H9 (cell line): ENCODE measurements around the gene KRTAP1-3. TPM values are rescaled to one million over a fixed set of nuclear protein-coding genes. Genes with fewer than 3 reads are reported as not detected.

Source experiments
- DNase-seq: peaks from one replicate; pipeline ENCODE4 v3.0.0-alpha.2; 2017
- H2AFZ ChIP-seq: one replicate; pipeline ENCODE4 v1.6.1; 2013; ENCODE audit warnings: mild to moderate bottlenecking, low read length, control low read depth, moderate library complexity
- H2AK5ac ChIP-seq: 2 replicates; pipeline ENCODE4 v1.6.1; 2013; ENCODE audit warnings: low read length, control low read depth, mixed read lengths; ENCODE audit not compliant: insufficient read length
- H2BK120ac ChIP-seq: one replicate; pipeline ENCODE4 v1.6.1; 2013; ENCODE audit warnings: low read depth, mild to moderate bottlenecking, low read length, control low read depth, inconsistent platforms; ENCODE audit not compliant: poor library complexity, severe bottlenecking
- H2BK12ac ChIP-seq: 2 replicates; pipeline ENCODE4 v1.6.1; 2013; ENCODE audit warnings: low read length, control low read depth, mixed read lengths, low read depth; ENCODE audit not compliant: insufficient read length
- H2BK15ac ChIP-seq: 2 replicates; pipeline ENCODE4 v1.6.1; 2013; ENCODE audit warnings: low read depth, low read length, control low read depth
- H2BK20ac ChIP-seq: one replicate; pipeline ENCODE4 v1.6.1; 2013; ENCODE audit warnings: low read depth, mild to moderate bottlenecking, low read length, control low read depth, inconsistent platforms; ENCODE audit not compliant: poor library complexity, severe bottlenecking
- H2BK5ac ChIP-seq: 2 replicates; pipeline ENCODE4 v1.6.1; 2013; ENCODE audit warnings: low read length, control low read depth, mixed read lengths; ENCODE audit not compliant: insufficient read length
- H3K14ac ChIP-seq: 2 replicates; pipeline ENCODE4 v1.6.1; 2013; ENCODE audit warnings: low read length, control low read depth; ENCODE audit not compliant: insufficient read depth
- H3K18ac ChIP-seq: 2 replicates; pipeline ENCODE4 v1.6.1; 2013; ENCODE audit warnings: low read depth, mild to moderate bottlenecking, mixed read lengths, low read length, control low read depth; ENCODE audit not compliant: insufficient read length
- H3K23ac ChIP-seq: 2 replicates; pipeline ENCODE4 v1.6.1; 2013; ENCODE audit warnings: low read length, control low read depth, mixed read lengths, low read depth; ENCODE audit not compliant: insufficient read length
- H3K23me2 ChIP-seq: 2 replicates; pipeline ENCODE4 v1.6.1; 2013; ENCODE audit warnings: low read depth, mild to moderate bottlenecking, mixed read lengths, low read length, control low read depth; ENCODE audit not compliant: insufficient read length, poor library complexity, severe bottlenecking
- H3K27ac ChIP-seq: 2 replicates; pipeline ENCODE4 v1.5.1; 2013; ENCODE audit warnings: low read length, control low read depth, mixed read lengths, low read depth; ENCODE audit not compliant: insufficient read length
- H3K27me3 ChIP-seq: 2 replicates; pipeline ENCODE4 v1.6.1; 2013; ENCODE audit warnings: low read length, control low read depth, inconsistent platforms; ENCODE audit not compliant: insufficient read depth
- H3K4ac ChIP-seq: 2 replicates; pipeline ENCODE4 v1.6.1; 2013; ENCODE audit warnings: low read depth, mild to moderate bottlenecking, control low read depth, inconsistent platforms, low read length, moderate library complexity
- H3K4me1 ChIP-seq: 2 replicates; pipeline ENCODE4 v1.6.1; 2013; ENCODE audit warnings: low read length, control low read depth, inconsistent platforms; ENCODE audit not compliant: insufficient read depth
- H3K4me2 ChIP-seq: 2 replicates; pipeline ENCODE4 v1.6.1; 2013; ENCODE audit warnings: low read length, control low read depth, mixed read lengths; ENCODE audit not compliant: insufficient read length, insufficient read depth
- H3K56ac ChIP-seq: 2 replicates; pipeline ENCODE4 v1.6.1; 2013; ENCODE audit warnings: low read depth, mild to moderate bottlenecking, mixed read lengths, low read length, control low read depth; ENCODE audit not compliant: insufficient read length
- H3K79me1 ChIP-seq: 2 replicates; pipeline ENCODE4 v1.6.1; 2013; ENCODE audit warnings: low read depth, mild to moderate bottlenecking, moderate library complexity, low read length, control low read depth, inconsistent platforms; ENCODE audit not compliant: insufficient read depth, poor library complexity, severe bottlenecking
- H3K79me2 ChIP-seq: 2 replicates; pipeline ENCODE4 v1.6.1; 2013; ENCODE audit warnings: low read length, control low read depth, inconsistent platforms; ENCODE audit not compliant: insufficient read depth
- H3K9ac ChIP-seq: 2 replicates; pipeline ENCODE4 v1.6.1; 2013; ENCODE audit warnings: low read length, control low read depth, mixed read lengths; ENCODE audit not compliant: insufficient read length; ENCODE audit errors: extremely low read depth
- H3K9me3 ChIP-seq: one replicate; pipeline ENCODE4 v1.6.1; 2013; ENCODE audit warnings: low read depth, low read length, inconsistent platforms; ENCODE audit not compliant: control insufficient read depth
- H3T11ph ChIP-seq: one replicate; pipeline ENCODE4 v1.6.1; 2013; ENCODE audit warnings: mild to moderate bottlenecking, low read length, control low read depth, inconsistent platforms
- H4K20me1 ChIP-seq: one replicate; pipeline ENCODE4 v1.6.1; 2013; ENCODE audit not compliant: control insufficient read depth, insufficient read length, insufficient read depth
- H4K5ac ChIP-seq: 2 replicates; pipeline ENCODE4 v1.6.1; 2013; ENCODE audit warnings: low read depth, mild to moderate bottlenecking, mixed read lengths, low read length, control low read depth; ENCODE audit not compliant: insufficient read length
- H4K8ac ChIP-seq: replicated peaks from 2 replicates; pipeline ENCODE4 v1.6.1; 2013; ENCODE audit warnings: low read length, control low read depth, mixed read lengths, low read depth; ENCODE audit not compliant: insufficient read length
- H4K91ac ChIP-seq: 2 replicates; pipeline ENCODE4 v1.6.1; 2013; ENCODE audit warnings: low read depth, mild to moderate bottlenecking, moderate library complexity, mixed read lengths, low read length, control low read depth; ENCODE audit not compliant: insufficient read length
- H3K27ac Mint-ChIP-seq, 3 experiments: 2 replicates in 2 of 3; 3 replicates in 1 of 3; pipeline ENCODE4 v1.8.0; 2020 to 2021; ENCODE audit warnings: mixed read lengths in 3 of 3, mild to moderate bottlenecking in 1 of 3, moderate library complexity in 1 of 3
- H3K27me3 Mint-ChIP-seq: 2 replicates; pipeline ENCODE4 v1.8.0; 2021; ENCODE audit warnings: low read depth, mild to moderate bottlenecking, moderate library complexity, mixed read lengths
- H3K36me3 Mint-ChIP-seq, 3 experiments: 2 replicates in 2 of 3; 3 replicates in 1 of 3; pipeline ENCODE4 v1.8.0; 2020 to 2021; ENCODE audit warnings: low read depth in 3 of 3, mixed read lengths in 3 of 3; ENCODE audit not compliant: insufficient read depth in 1 of 3
- H3K4me1 Mint-ChIP-seq, 2 experiments: 2 replicates each; pipeline ENCODE4 v1.8.0; 2020; ENCODE audit warnings: mixed read lengths in 2 of 2
- H3K4me3 Mint-ChIP-seq, 2 experiments: 2 replicates in 1 of 2; 3 replicates in 1 of 2; pipeline ENCODE4 v1.8.0; 2020 to 2021; ENCODE audit warnings: mild to moderate bottlenecking in 2 of 2, mixed read lengths in 2 of 2, moderate library complexity in 1 of 2
- H3K9me3 Mint-ChIP-seq, 2 experiments: 2 replicates in 1 of 2; 3 replicates in 1 of 2; pipeline ENCODE4 v1.8.0; 2020; ENCODE audit warnings: mild to moderate bottlenecking in 2 of 2, mixed read lengths in 2 of 2, moderate library complexity in 1 of 2
- WGBS: extraction: QIAGEN DNeasy Blood & Tissue Kit; methylation state at CpG from one replicate; pipeline ENCODE4 v1.1.7; 2013; ENCODE audit warnings: missing lambda C conversion rate, low lambda C conversion rate, mixed read lengths; ENCODE audit not compliant: insufficient read length; ENCODE audit errors: extremely low coverage; 5-methylcytosine and 5-hydroxymethylcytosine counted together
- total RNA-seq: library from RNA; stranded (reverse); gene quantifications from 2 replicates; pipeline ENCODE4 v1.2.1, GENCODE V29; 2021
- TF ChIP-seq, protein P1 (sequence below): fragments of 200-600 bp; sonication (generic); conservative IDR thresholded peaks from 3 replicates; pipeline ENCODE4 v1.8.0; 2021; ENCODE audit warnings: antibody characterized with exemption, mild to moderate bottlenecking

KRTAP1-3 gene
- total RNA-seq, 1 experiment from 2014 or later = not detected

DNA sequence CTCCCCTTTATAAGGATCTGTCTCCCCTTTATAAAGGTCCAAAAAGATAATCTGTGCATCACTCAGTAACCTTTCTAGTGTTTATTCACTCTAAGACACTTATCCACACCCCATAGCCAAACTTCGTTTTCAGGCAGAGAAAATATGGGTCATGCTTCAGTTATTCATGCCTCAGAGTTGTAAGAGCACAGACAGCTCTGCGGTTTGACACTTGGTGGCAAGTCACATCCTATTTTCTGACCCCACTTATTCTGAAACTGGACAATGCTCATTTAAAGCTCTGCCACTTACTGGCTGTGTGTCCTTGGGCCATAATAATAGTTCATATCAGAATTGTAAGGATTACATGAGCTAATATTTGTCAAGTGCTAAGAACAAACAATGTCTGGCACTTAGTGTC is 14.4 kb upstream of the KRTAP1-3 start:
- Histone ChIP-seq H4K8ac (no peak overlapping the region), H4K91ac (no peak overlapping the region), H4K20me1 (no peaks in the 10 kb centered on the region), H2AK5ac (no peak overlapping the region), H3K56ac (no peak overlapping the region), H3K4ac (no peak overlapping the region), H3K23ac (no peak overlapping the region), H2BK5ac (no peak overlapping the region), H2BK12ac (no peak overlapping the region), H3K79me1 (no peaks in the 10 kb centered on the region), H4K5ac (no peak overlapping the region), H3K79me2 (no peaks in the 10 kb centered on the region), H3K18ac (no peak overlapping the region), H3T11ph (no peak overlapping the region), H2BK20ac (no peak overlapping the region), H2BK120ac (no peak overlapping the region), H3K4me1 (no peaks in the 10 kb centered on the region), H2BK15ac (no peak overlapping the region), H3K14ac (no peak overlapping the region), H2AFZ (no peak overlapping the region), H3K23me2 (no peaks in the 10 kb centered on the region), H3K9me3 (no peaks in the 10 kb centered on the region), H3K9ac (no peak overlapping the region), H3K27me3 (no peaks in the 10 kb centered on the region), H3K27ac (no peak overlapping the region), H3K4me2 (no peak overlapping the region)
- TF ChIP-seq, protein P1, sequence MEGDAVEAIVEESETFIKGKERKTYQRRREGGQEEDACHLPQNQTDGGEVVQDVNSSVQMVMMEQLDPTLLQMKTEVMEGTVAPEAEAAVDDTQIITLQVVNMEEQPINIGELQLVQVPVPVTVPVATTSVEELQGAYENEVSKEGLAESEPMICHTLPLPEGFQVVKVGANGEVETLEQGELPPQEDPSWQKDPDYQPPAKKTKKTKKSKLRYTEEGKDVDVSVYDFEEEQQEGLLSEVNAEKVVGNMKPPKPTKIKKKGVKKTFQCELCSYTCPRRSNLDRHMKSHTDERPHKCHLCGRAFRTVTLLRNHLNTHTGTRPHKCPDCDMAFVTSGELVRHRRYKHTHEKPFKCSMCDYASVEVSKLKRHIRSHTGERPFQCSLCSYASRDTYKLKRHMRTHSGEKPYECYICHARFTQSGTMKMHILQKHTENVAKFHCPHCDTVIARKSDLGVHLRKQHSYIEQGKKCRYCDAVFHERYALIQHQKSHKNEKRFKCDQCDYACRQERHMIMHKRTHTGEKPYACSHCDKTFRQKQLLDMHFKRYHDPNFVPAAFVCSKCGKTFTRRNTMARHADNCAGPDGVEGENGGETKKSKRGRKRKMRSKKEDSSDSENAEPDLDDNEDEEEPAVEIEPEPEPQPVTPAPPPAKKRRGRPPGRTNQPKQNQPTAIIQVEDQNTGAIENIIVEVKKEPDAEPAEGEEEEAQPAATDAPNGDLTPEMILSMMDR = no peak
- no peaks in the 10 kb centered on the region; a peak in 1 of 7 replicates for H3K36me3 Mint-ChIP-seq
- H3K27ac Mint-ChIP-seq = peak overlapping the region in 1 of 3 experiments; percentile 60; a peak in 1 of 7 replicates
- peaks cover 0 to 6% of the 10 kb centered on the region in 2 experiments; a peak in 2 of 5 replicates for H3K9me3 Mint-ChIP-seq
- WGBS = no CpG with 5 or more reads among the region's 2 CpGs
- H3K4me3 Mint-ChIP-seq = no peak overlapping the region
- peaks cover 19% of the 10 kb centered on the region in 2 experiments for H3K4me1 Mint-ChIP-seq
- DNase-seq = no peak
- no peaks in the 10 kb centered on the region for H3K27me3 Mint-ChIP-seq
